Activated CD8-positive, alpha-beta T cell treated with anti-CD3 and anti-CD28 coated beads for 36 hours (primary cell): ENCODE results near the gene POLR3GL. TPM values are rescaled to one million over a fixed set of nuclear protein-coding genes. Genes with fewer than 3 reads are reported as not detected.

Source experiments
- ATAC-seq: fragments of 200-7000 bp; cut with Tn5 transposase; one replicate; pipeline ENCODE4 v1.10.0; 2021; ENCODE audit warnings: mild to moderate bottlenecking, moderate library complexity
- CTCF ChIA-PET: fragments of 350-600 bp; sonication (Branson Sonifier 250); formaldehyde crosslinking; loops from one replicate; lab custom pipeline; 2021; ENCODE audit warnings: antibody characterized with exemption; lab: Charles Lee
- POLR2A ChIA-PET: fragments of 350-600 bp; sonication (Branson Sonifier 250); formaldehyde crosslinking; loops from one replicate; lab custom pipeline; 2021; ENCODE audit warnings: antibody characterized with exemption; lab: Charles Lee
- DNase-seq: peaks from one replicate; pipeline ENCODE4 v3.0.0-alpha.2; 2020
- H3K27ac Mint-ChIP-seq: one replicate; pipeline ENCODE4 v1.8.0; 2021; ENCODE audit warnings: mild to moderate bottlenecking, mixed read lengths
- H3K27me3 Mint-ChIP-seq: one replicate; pipeline ENCODE4 v1.8.0; 2021; ENCODE audit warnings: mixed read lengths
- H3K36me3 Mint-ChIP-seq: one replicate; pipeline ENCODE4 v1.8.0; 2021; ENCODE audit warnings: low read depth, mixed read lengths
- H3K4me1 Mint-ChIP-seq: one replicate; pipeline ENCODE4 v1.8.0; 2021; ENCODE audit warnings: low read depth, mixed read lengths
- H3K4me3 Mint-ChIP-seq: one replicate; pipeline ENCODE4 v1.8.0; 2021; ENCODE audit warnings: mild to moderate bottlenecking, moderate library complexity, mixed read lengths
- H3K9me3 Mint-ChIP-seq: one replicate; pipeline ENCODE4 v1.8.0; 2021; ENCODE audit warnings: mixed read lengths
- intact Hi-C: fragments of 100-400 bp; cut with micrococcal nuclease; formaldehyde crosslinking; loops from one replicate; pipeline ENCODE4 v1.10.0; 2022
- total RNA-seq, 2 experiments: library from RNA; stranded (reverse); gene quantifications; one replicate each; pipeline ENCODE4 v1.2.3, GENCODE V29; 2021
- TF ChIP-seq, protein P1 (sequence below): fragments of 200-600 bp; IDR thresholded peaks from one replicate; pipeline ENCODE4 v1.8.0; 2022; ENCODE audit warnings: antibody characterized with exemption, mild to moderate bottlenecking

The POLR3GL gene
- total RNA-seq, 2 experiments from 2014 or later = 22.3 to 23.3 TPM

DNA sequence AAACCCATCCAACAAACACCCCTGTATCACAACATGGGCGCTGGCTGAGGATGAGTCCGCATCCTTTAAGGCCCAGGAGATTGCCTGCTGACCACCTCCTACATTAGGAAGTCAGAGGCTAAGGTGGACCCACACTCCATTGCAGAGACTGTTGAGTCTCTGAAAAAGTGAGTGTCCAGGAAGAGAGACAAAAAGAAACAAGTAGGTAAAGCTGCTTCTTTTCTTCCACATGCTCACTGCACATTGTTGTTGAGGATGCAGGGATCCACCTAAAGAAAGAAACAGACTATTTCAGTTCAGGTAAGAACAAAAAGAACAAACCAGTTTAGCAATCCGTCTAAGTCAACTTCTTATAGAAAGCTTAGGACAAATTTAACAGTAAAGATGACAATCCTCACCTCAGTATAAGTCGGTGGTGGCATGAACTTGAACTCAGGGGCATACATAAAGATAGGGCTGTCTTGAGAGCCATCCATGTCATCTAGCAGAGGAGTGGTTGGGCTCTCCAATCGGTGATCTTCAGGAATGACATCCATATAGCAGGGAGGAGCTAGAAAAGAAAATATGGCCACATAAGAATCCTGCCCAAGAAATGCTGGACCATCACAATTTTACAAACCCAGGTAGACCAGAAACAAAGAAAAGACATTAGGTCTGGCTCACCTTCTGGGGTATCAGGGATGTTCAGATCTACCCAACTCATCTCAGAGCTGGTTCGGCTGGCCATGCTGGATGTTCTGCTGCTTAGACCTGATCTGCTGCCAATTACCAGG, 29.3 kb downstream of the POLR3GL start:
- H3K27ac Mint-ChIP-seq = peak overlapping the region; percentile 100
- no peaks in the 10 kb centered on the region for H3K27me3 Mint-ChIP-seq
- H3K36me3 Mint-ChIP-seq = peaks cover 48% of the 10 kb centered on the region
- intact Hi-C loops = loop anchor here (2.0 kb wide), 1 partner anchor 15 kb away; no protein-coding TSS in a partner anchor
- DNase-seq = no peak
- no peak for ATAC-seq
- H3K4me3 Mint-ChIP-seq = peak overlapping the region; percentile 98
- TF ChIP-seq, protein P1, sequence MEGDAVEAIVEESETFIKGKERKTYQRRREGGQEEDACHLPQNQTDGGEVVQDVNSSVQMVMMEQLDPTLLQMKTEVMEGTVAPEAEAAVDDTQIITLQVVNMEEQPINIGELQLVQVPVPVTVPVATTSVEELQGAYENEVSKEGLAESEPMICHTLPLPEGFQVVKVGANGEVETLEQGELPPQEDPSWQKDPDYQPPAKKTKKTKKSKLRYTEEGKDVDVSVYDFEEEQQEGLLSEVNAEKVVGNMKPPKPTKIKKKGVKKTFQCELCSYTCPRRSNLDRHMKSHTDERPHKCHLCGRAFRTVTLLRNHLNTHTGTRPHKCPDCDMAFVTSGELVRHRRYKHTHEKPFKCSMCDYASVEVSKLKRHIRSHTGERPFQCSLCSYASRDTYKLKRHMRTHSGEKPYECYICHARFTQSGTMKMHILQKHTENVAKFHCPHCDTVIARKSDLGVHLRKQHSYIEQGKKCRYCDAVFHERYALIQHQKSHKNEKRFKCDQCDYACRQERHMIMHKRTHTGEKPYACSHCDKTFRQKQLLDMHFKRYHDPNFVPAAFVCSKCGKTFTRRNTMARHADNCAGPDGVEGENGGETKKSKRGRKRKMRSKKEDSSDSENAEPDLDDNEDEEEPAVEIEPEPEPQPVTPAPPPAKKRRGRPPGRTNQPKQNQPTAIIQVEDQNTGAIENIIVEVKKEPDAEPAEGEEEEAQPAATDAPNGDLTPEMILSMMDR = no peak
- no peaks in the 10 kb centered on the region for H3K9me3 Mint-ChIP-seq
- CTCF ChIA-PET = interaction anchor here (1.0 to 13.6 kb wide), 4 partner anchors 8 to 15 kb away, joined by 3 to 147 read pairs (median 11); no protein-coding TSS in a partner anchor
- peaks cover 58% of the 10 kb centered on the region for H3K4me1 Mint-ChIP-seq
- POLR2A ChIA-PET = interaction anchor here (1.0 to 13.3 kb wide), 10 partner anchors 9 to 67 kb away, joined by 3 to 446 read pairs (median 16); partner anchors contain the start of genes ANKRD34A, POLR3GL and RBM8A

DNA sequence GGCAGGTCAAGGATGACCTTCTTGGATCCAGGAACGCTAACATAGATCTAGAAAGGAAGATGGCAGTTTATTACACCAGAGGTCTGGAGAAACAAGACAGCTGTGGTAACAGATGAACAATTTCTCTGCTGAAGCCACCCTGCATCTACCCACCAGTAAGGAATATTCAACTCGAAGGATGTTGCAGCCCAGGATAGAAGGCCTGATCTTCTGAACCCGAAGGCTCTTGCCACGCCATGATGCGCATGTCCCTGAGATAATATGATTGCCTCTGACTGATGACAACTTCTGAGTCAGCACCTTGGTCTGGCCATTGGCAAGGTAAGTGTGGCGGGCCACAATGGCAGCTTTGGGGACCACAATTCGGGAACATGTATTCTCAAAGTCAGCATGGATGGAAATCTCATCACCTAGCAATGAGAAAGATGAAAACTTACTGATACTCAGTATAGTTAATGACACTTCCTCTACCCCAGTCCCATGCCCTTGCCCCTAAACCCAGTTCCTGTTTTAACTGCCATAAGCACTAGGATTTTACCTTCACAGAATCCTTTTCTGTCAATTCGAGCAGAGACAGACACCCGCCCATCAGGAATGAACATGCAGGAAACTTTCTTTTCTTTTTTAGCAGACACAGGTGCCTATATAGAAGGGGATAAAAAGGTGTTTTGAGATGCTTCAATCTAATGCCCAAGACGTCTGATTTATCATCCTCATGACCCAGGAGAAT, 30.1 kb downstream of the POLR3GL start:
- DNase-seq (peak; percentile 80), ATAC-seq (peak; percentile 26)
- TF ChIP-seq, protein P1 = no peak
- Mint-ChIP-seq H3K36me3 (peaks cover 48% of the 10 kb centered on the region), H3K4me3 (peak overlapping the region; percentile 98), H3K27me3 (no peaks in the 10 kb centered on the region), H3K9me3 (no peaks in the 10 kb centered on the region), H3K27ac (peak overlapping the region; percentile 100), H3K4me1 (peaks cover 63% of the 10 kb centered on the region)
- CTCF ChIA-PET = interaction anchor here (13.6 kb wide), 1 partner anchor 15 kb away, joined by 147 read pairs; no protein-coding TSS in a partner anchor
- POLR2A ChIA-PET = interaction anchor here (1.7 to 13.3 kb wide), 8 partner anchors 8 to 67 kb away, joined by 4 to 446 read pairs (median 29); partner anchors contain the start of genes ANKRD34A, POLR3GL and RBM8A
- intact Hi-C loops = no loop called here

DNA sequence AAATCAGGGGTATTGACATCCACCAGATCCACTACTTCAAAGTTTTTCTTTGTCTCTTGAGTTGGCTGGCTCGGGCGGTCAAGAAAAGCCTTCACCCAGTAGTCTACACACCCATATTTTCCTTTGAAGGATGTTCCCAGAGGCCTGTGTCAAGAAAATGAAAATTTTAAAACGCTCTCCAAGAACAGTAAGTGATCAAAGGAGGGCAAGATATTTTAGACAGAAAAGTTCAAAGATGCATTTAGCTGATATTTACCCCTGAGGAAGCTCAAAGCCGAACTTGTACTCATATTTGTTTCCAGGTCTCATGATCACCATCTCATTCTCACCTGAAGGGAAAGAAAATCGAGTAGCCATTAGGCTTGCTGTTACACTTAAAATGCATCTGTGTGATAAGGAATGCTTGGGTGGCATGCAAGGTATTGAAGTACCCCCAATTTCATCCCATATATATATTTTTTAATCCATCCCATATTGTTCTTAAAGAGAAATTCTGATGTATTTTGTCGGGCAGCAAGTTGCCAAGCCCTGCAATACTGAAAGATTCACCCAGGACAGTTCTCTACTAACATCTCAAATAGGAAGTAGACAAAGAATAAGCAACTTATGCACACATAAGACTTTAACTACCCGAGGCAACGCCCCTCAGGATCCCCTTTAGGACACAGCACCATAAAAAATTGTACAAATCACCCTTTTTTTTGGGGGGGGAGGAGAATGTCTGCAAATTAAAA, 30.8 kb downstream of the POLR3GL start:
- intact Hi-C loops = no loop called here
- DNase-seq (no peak), ATAC-seq (no peak)
- ChIA-PET POLR2A (interaction anchor here (1.0 to 13.3 kb wide), 16 partner anchors 7 to 115 kb away, joined by 3 to 446 read pairs (median 10); partner anchors contain the start of genes ANKRD34A, LIX1L, PEX11B and POLR3GL), CTCF (interaction anchor here (2.3 to 13.6 kb wide), 3 partner anchors 12 to 41 kb away, joined by 13 to 147 read pairs (median 24); no protein-coding TSS in a partner anchor)
- Mint-ChIP-seq H3K36me3 (peaks cover 48% of the 10 kb centered on the region), H3K27me3 (no peaks in the 10 kb centered on the region), H3K9me3 (no peaks in the 10 kb centered on the region), H3K4me3 (peak overlapping the region; percentile 98), H3K27ac (peak overlapping the region; percentile 100), H3K4me1 (peaks cover 68% of the 10 kb centered on the region)
- TF ChIP-seq, protein P1 = no peak

DNA sequence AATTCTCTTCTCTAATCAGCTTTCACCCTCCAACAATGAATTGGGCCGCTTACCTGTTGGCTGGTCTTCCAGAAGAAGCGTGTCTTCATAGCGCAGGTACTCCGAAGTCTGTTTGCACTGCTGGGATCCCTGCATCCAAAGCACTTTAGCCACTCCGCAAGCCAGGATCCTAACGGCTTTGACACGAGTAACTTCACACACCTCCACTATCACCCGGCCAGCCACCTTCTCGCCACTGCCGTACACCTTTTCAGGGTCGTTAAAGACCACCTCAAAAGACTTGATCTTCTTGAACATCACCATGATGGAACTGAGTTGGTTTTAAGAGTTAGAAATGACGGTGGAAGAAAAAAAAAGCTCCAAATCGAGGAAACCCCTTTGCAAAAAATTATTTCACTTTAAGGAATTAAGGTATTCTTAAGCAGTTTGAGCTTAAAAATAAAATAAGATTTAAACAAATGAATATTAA, 31.5 kb downstream of the POLR3GL start:
- no peak for ATAC-seq
- TF ChIP-seq, protein P1 = no peak
- peak overlapping the region; percentile 100 for H3K27ac Mint-ChIP-seq
- CTCF ChIA-PET = interaction anchor here (0.6 to 13.6 kb wide), 7 partner anchors 9 to 48 kb away, joined by 3 to 147 read pairs (median 3); no protein-coding TSS in a partner anchor
- H3K9me3 Mint-ChIP-seq = no peaks in the 10 kb centered on the region
- no peaks in the 10 kb centered on the region for H3K27me3 Mint-ChIP-seq
- POLR2A ChIA-PET = interaction anchor here (1.0 to 13.3 kb wide), 16 partner anchors 10 to 137 kb away, joined by 3 to 446 read pairs (median 10); partner anchors contain the start of genes ANKRD34A, LIX1L, PEX11B and PIAS3
- peaks cover 48% of the 10 kb centered on the region for H3K36me3 Mint-ChIP-seq
- peaks cover 61% of the 10 kb centered on the region for H3K4me1 Mint-ChIP-seq
- peak overlapping the region; percentile 98 for H3K4me3 Mint-ChIP-seq
- intact Hi-C loops = loop anchor here (2.0 kb wide), 1 partner anchor 31 kb away; the partner anchor contains the start of genes ANKRD34A and POLR3GL
- no peak for DNase-seq
